ENCODE data around the gene FLACC1.
"Not testable (repeated sequence)": the region's sequence is repeated elsewhere in the genome, so short reads cannot be mapped to it uniquely, and the experiment has no call there.

Gene FLACC1

GRCh38 chr2:201327678-201328077 is 29.5 kb downstream of the FLACC1 start:
- Mint-ChIP-seq H3K4me3 (no peak overlapping the region), H3K4me1 (ENCODE audit: low read depth) (peaks cover 9% of the 10 kb centered on the region), H3K9me3 (ENCODE audit: low read depth) (peaks cover 13% of the 10 kb centered on the region), H3K27me3 (no peaks in the 10 kb centered on the region), H3K36me3 (peaks cover 35% of the 10 kb centered on the region), H3K27ac (no peak overlapping the region)

GRCh38 chr2:201322772-201323171 is 34.4 kb downstream of the FLACC1 start:
- peaks cover 15% of the 10 kb centered on the region for H3K9me3 Mint-ChIP-seq (ENCODE audit: low read depth)
- H3K4me3 Mint-ChIP-seq: no peak overlapping the region
- no peak overlapping the region for H3K27ac Mint-ChIP-seq
- H3K27me3 Mint-ChIP-seq: no peaks in the 10 kb centered on the region
- H3K4me1 Mint-ChIP-seq (ENCODE audit: low read depth): no peaks in the 10 kb centered on the region
- peaks cover 52% of the 10 kb centered on the region for H3K36me3 Mint-ChIP-seq

- peaks cover 24% of the 10 kb centered on the region for H3K9me3 Mint-ChIP-seq (ENCODE audit: low read depth)
- no peaks in the 10 kb centered on the region for H3K4me1 Mint-ChIP-seq (ENCODE audit: low read depth)
- no peak overlapping the region for H3K4me3 Mint-ChIP-seq
- peaks cover 59% of the 10 kb centered on the region for H3K36me3 Mint-ChIP-seq
- no peak overlapping the region for H3K27ac Mint-ChIP-seq
- no peaks in the 10 kb centered on the region for H3K27me3 Mint-ChIP-seq
Observed at GRCh38 chr2:201320701-201321100, 36.4 kb downstream of the FLACC1 start.

- Mint-ChIP-seq H3K27ac (no peak overlapping the region), H3K27me3 (no peaks in the 10 kb centered on the region), H3K9me3 (ENCODE audit: low read depth) (peaks cover 26% of the 10 kb centered on the region), H3K36me3 (peaks cover 62% of the 10 kb centered on the region), H3K4me3 (no peak overlapping the region), H3K4me1 (ENCODE audit: low read depth) (no peaks in the 10 kb centered on the region)
Observed at GRCh38 chr2:201320257-201320656, 36.9 kb downstream of the FLACC1 start.

GRCh38 chr2:201319511-201319910 is 37.6 kb downstream of the FLACC1 start:
- Mint-ChIP-seq H3K36me3 (peaks cover 64% of the 10 kb centered on the region), H3K9me3 (ENCODE audit: low read depth) (peaks cover 28% of the 10 kb centered on the region), H3K4me3 (no peak overlapping the region), H3K27ac (no peak overlapping the region), H3K27me3 (no peaks in the 10 kb centered on the region), H3K4me1 (ENCODE audit: low read depth) (no peaks in the 10 kb centered on the region)

- Mint-ChIP-seq H3K36me3 (peaks cover 66% of the 10 kb centered on the region), H3K27ac (no peak overlapping the region), H3K4me3 (no peak overlapping the region), H3K4me1 (ENCODE audit: low read depth) (no peaks in the 10 kb centered on the region), H3K27me3 (no peaks in the 10 kb centered on the region), H3K9me3 (ENCODE audit: low read depth) (peaks cover 41% of the 10 kb centered on the region)
Observed at GRCh38 chr2:201313362-201313761, 43.8 kb downstream of the FLACC1 start.

- Mint-ChIP-seq H3K4me1 (ENCODE audit: low read depth) (no peaks in the 10 kb centered on the region), H3K36me3 (peaks cover 51% of the 10 kb centered on the region), H3K27ac (no peak overlapping the region), H3K4me3 (no peak overlapping the region), H3K27me3 (no peaks in the 10 kb centered on the region), H3K9me3 (ENCODE audit: low read depth) (peaks cover 14% of the 10 kb centered on the region)
Observed at GRCh38 chr2:201308914-201309313, 48.2 kb downstream of the FLACC1 start.

- Mint-ChIP-seq H3K27me3 (no peaks in the 10 kb centered on the region), H3K4me1 (ENCODE audit: low read depth) (no peaks in the 10 kb centered on the region), H3K36me3 (peaks cover 47% of the 10 kb centered on the region), H3K4me3 (no peak overlapping the region), H3K9me3 (ENCODE audit: low read depth) (peaks cover 12% of the 10 kb centered on the region), H3K27ac (no peak overlapping the region)
Observed at GRCh38 chr2:201307876-201308275, 49.3 kb downstream of the FLACC1 start.

- Mint-ChIP-seq H3K36me3 (peaks cover 40% of the 10 kb centered on the region), H3K4me1 (ENCODE audit: low read depth) (peaks cover 12% of the 10 kb centered on the region), H3K9me3 (ENCODE audit: low read depth) (peaks cover 12% of the 10 kb centered on the region)
- H3K27me3 Mint-ChIP-seq, H3K27ac Mint-ChIP-seq, H3K4me3 Mint-ChIP-seq: not testable (repeated sequence)
Observed at GRCh38 chr2:201299929-201300328, 57.2 kb downstream of the FLACC1 start.

GRCh38 chr2:201298462-201299052 is 58.6 kb downstream of the FLACC1 start:
- H3K27ac Mint-ChIP-seq: no peak overlapping the region
- H3K27me3 Mint-ChIP-seq: no peaks in the 10 kb centered on the region
- H3K4me1 Mint-ChIP-seq (ENCODE audit: low read depth): peaks cover 12% of the 10 kb centered on the region
- peaks cover 12% of the 10 kb centered on the region for H3K9me3 Mint-ChIP-seq (ENCODE audit: low read depth)
- no peak overlapping the region for H3K4me3 Mint-ChIP-seq
- peaks cover 40% of the 10 kb centered on the region for H3K36me3 Mint-ChIP-seq

- H3K4me3 Mint-ChIP-seq; H3K9me3 Mint-ChIP-seq (ENCODE audit: low read depth); H3K4me1 Mint-ChIP-seq (ENCODE audit: low read depth); H3K27ac Mint-ChIP-seq; H3K27me3 Mint-ChIP-seq: not testable (repeated sequence)
- H3K36me3 Mint-ChIP-seq: peaks cover 53% of the 10 kb centered on the region
Observed at GRCh38 chr2:201290457-201291148, 66.5 kb downstream of the FLACC1 start.

- peaks cover 14% of the 10 kb centered on the region for H3K4me1 Mint-ChIP-seq (ENCODE audit: low read depth)
- H3K9me3 Mint-ChIP-seq (ENCODE audit: low read depth): no peaks in the 10 kb centered on the region
- H3K4me3 Mint-ChIP-seq: no peak overlapping the region
- peak overlapping the region; percentile 9 for H3K27ac Mint-ChIP-seq
- no peaks in the 10 kb centered on the region for H3K27me3 Mint-ChIP-seq
- H3K36me3 Mint-ChIP-seq: peaks cover 43% of the 10 kb centered on the region
Observed at GRCh38 chr2:201285499-201285898, 71.6 kb downstream of the FLACC1 start.

GRCh38 chr2:201280191-201281040 is 76.7 kb downstream of the FLACC1 start:
- no peaks in the 10 kb centered on the region for H3K27me3 Mint-ChIP-seq
- H3K27ac Mint-ChIP-seq: peak overlapping the region; percentile 73
- no peak overlapping the region for H3K4me3 Mint-ChIP-seq
- H3K4me1 Mint-ChIP-seq (ENCODE audit: low read depth): peaks cover 27% of the 10 kb centered on the region
- H3K9me3 Mint-ChIP-seq (ENCODE audit: low read depth): no peaks in the 10 kb centered on the region
- H3K36me3 Mint-ChIP-seq: peaks cover 21% of the 10 kb centered on the region

GRCh38 chr2:201279079-201279478 is 78.1 kb downstream of the FLACC1 start:
- Mint-ChIP-seq H3K9me3 (ENCODE audit: low read depth) (no peaks in the 10 kb centered on the region), H3K4me3 (no peak overlapping the region), H3K27me3 (no peaks in the 10 kb centered on the region), H3K36me3 (peaks cover 19% of the 10 kb centered on the region), H3K27ac (peak overlapping the region; percentile 86), H3K4me1 (ENCODE audit: low read depth) (peaks cover 28% of the 10 kb centered on the region)

GRCh38 chr2:201276511-201276910 is 80.6 kb downstream of the FLACC1 start:
- H3K27ac Mint-ChIP-seq: peak overlapping the region; percentile 34
- H3K4me1 Mint-ChIP-seq (ENCODE audit: low read depth): peaks cover 47% of the 10 kb centered on the region
- H3K4me3 Mint-ChIP-seq: no peak overlapping the region
- H3K27me3 Mint-ChIP-seq: no peaks in the 10 kb centered on the region
- H3K36me3 Mint-ChIP-seq: peaks cover 24% of the 10 kb centered on the region
- H3K9me3 Mint-ChIP-seq (ENCODE audit: low read depth): no peaks in the 10 kb centered on the region
